Measurements from ENCODE around the gene MEGF10.
"Not testable (repeated sequence)": the region's sequence is repeated elsewhere in the genome, so short reads cannot be mapped to it uniquely, and the experiment has no call there.

The MEGF10 gene

DNA sequence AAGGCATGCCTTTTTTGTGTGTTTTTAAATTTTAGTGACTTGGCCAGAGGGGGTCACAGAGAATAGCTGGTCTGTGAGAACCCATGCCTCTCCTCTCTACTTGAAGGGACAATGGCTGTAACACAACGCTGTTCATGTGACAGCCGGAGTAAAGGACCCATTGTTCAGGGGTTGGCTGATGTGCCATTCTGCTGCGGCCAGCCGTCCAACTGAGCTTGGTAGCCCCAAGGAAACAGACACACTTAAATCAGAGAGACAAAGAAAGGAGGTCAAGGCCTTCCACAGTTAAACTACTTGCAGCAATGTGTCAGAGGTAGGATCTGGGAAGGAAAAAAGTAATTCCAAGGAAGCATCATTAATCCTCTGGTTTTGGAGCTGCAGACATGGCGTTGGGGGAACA lies 8.1 kb downstream of the MEGF10 start:
- no peak for DNase-seq

DNA sequence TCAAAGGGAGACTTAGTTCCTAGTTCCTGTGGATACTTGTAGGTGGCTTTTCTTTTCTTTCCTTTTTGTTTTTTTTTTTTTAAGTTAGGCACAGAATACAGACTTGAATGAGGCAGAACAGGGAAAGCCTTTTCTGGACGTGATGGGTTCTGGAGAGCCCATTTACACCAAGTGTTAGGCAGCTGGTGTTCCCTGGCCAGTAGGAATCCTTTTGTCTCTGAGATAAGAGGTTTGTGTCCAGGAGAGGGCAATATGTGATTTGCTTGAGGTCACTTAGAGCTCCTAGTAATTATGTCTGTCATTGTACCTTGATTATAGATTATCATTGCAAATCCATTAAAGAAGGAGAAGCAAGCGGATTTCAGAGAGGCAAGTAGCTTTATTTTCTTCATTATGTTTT lies 9.1 kb downstream of the MEGF10 start:
- DNase-seq = no peak

DNA sequence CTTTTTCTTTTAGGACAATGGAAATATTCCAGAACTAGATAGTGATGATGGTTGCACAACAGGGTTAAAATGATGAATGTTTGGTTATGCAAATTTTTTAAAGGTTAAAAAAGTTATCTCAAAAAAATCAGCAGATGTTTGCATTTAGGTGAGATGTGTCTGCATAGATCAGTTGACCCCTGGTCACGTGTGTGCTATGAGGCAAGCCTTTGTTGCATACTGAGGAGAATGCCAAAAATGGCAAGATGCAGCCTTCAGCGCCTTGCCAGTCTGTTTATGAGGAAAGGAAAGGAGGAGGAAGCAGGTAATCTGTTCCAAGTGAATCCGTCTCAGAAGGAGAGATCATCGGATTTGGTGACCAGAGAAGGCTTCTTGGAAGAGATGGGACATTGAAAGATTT lies 11.9 kb downstream of the MEGF10 start:
- no peak for DNase-seq

DNA sequence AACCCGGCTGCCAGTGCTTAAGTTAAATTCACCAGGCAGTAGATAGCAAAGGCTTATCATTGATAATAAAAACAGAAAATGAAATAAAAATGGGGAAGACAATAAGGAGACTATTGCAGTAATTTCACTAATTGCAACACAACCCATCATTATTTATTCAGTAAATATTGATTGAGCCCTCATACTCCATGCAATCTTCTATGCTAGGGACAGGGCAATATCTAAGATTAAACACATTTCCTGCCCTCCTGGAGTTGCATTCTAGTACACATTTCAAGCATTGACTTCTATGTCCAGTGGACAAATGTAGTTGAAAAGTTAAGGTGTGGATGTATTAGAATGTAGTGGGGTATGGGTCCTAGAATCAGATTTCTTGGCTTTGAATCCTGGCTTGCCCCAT lies 12.8 kb downstream of the MEGF10 start:
- DNase-seq = no peak

DNA sequence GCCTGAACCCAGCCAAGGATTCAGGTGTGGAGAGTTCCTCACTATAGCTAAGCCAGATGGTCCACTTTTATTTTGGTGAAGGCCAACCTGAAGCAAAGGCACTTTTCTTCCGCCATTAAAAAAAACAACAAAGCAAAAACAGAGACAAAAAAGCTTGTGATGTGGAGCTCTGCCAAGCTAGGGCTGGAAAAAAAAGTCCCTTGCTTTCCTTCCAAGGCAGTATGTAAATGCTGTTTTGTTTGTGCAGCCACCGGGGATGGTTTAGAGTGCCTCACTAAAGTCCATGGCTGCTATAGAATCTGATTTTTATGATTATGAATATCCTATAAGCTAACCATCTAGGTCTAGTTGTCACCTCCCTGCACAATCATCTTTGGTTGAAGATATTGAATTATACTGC lies 14.9 kb downstream of the MEGF10 start:
- no peak for DNase-seq

DNA sequence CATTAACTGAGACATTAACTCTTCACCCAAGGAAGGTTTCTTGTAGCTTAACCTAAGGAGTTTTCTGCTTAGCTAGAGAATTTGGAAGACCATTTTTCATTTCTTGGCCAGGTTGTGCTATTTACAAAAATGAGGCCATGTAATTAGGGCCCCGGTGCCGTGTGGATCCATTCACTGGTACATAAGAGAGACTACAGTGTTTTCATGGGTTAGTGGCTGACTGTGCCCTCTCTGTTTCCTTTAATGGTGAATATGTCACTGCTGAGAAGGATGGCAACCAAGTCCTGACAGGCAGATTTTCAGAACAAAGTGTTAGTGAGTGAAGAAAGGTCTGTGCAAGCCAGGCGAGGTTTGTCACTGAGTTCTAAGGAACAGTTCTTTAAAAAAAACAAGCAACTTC lies 15.4 kb downstream of the MEGF10 start:
- DNase-seq = no peak

DNA sequence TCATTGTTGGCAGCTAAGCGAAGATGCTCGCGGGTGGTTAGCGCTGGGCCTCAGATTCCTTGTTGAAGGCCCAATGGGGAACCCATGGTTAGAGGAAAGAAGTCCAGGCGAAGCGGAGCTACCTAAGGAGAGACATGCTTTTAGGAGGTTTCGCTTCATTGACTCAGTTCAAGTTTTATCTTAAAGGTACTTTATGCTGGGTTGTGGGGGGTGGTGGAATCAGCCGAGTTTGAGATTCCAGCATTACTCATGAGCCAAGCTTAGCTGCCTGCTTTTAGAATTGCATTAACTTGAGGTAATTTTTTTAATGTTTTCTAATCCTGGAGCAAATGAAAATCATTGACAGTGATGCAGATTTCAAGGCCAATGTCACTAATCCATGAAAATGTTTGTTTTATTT lies 16.1 kb downstream of the MEGF10 start:
- no peak for DNase-seq

DNA sequence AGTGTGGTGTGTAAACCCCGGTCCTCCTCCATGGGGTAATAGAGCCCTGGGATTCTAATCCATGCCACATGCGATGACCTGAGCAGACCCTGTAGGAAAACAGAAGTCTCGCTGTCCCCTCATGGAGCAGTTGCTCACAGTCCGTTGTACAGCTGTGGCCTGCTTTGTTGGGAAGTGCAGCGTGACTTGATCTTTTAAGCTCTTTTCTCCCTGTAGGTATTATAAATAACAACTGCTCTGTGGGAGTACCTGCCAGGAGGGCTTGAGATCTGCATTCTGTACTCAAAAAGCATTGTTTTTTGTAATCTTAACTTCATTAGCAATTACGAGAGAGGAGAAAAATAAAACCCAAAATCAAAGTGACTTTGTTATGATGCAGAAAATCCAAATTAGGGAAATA lies 17.3 kb downstream of the MEGF10 start:
- no peak for DNase-seq

DNA sequence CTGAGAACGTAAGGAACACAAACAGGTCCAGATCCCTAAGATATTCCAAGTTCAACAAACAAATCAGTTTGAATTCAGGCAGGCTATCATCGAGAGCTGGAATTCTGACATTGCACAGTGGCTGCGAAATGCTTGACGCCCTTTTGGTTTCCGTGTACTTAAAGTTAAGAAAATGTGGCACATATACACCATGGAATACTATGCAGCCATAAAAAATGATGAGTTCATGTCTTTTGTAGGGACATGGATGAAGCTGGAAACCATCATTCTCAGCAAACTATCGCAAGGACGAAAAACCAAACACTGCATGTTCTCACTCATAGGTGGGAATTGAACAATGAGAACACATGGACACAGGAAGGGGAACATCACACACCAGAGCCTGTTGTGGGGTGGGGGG lies 17.7 kb downstream of the MEGF10 start:
- not testable (repeated sequence) for DNase-seq

DNA sequence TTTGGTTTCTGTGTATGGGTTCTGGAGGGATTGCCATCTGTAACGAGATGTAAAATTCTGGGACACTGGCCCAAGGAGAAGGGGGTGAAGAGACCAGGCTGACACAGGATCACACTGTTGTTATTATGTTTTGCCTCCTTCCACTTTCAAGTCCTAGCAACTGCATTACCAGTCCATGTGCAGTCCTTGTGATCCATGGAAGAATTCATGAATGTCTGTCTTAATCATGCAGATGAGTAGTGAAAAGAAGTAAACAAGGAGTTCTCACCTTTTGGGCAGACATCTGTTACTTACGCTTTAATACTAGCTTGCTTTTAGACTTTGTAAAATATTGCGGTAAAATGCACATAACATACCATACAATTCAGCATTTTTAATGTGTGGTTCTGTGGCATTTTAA lies 18.3 kb downstream of the MEGF10 start:
- DNase-seq = no peak

DNA sequence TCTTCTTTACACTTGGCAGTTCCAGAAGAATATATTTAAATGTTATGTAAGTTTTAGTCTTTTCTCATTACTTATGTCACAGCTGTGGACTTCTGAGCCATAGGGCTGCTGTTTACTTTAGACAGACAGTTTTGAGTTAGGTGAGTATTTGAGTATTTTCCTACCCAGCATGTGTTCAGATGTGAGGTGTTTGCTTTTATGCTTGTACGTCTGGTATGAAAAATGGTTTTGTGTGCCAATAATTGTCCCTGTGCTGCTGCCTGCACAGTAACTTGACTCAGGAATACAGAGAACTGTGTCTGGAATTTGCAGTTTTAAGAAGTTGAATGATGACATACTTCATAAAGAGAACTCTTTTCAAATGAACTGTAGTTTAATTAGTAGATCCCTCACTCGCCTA lies 20.8 kb downstream of the MEGF10 start:
- DNase-seq = no peak

DNA sequence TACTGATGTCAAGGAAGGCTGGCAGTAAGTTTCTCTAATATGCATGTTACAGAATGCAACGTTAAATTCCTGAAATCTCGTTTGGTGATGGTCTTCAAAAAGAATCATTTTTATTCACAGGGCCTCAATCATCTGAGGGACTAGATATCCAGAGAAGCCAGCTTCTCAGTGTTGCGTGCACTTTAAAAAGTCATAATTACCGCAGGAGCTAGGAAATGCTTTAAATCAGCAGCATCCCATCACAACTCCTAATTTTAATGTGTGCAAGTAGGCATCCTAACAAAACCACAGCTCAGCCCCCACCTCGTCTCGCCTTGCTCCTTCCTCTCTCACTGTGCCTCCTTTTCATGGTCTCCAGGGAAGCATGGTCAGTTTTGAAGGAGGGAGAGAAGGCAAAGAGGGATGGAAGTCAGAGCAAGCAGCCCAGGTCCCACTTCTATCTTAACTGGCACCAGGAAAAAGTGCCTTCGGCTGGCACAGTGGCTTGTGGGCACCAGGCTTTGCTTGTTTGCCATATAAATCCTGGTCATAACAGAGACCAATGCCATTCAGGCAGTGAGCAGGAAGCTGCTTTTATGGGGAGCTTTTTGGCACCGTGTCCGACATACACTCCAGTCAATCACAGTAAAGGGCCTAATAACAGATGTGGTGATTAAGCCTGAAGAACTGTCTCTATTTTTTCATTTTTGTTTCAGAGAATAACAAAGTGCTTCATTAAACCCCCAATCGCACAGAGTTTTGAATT lies 21.4 kb downstream of the MEGF10 start:
- no peak for DNase-seq

DNA sequence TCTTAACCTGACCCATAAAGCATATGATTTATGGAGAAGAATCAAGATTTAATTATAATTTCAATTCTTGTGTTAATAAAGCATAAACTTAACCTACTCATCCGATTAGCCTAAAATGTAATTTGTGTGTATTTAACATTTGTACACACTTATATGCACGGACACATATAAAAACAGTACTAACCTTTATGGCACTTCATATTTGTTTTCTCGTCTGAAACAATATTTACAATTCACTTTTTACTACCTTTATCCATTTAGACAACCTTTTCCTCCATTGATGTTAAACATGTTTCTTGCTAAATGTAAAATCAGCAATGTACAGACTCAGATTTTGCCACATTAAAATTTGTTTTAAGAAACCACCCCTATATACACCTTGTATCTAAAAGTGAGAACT lies 22.8 kb downstream of the MEGF10 start:
- DNase-seq = no peak

DNA sequence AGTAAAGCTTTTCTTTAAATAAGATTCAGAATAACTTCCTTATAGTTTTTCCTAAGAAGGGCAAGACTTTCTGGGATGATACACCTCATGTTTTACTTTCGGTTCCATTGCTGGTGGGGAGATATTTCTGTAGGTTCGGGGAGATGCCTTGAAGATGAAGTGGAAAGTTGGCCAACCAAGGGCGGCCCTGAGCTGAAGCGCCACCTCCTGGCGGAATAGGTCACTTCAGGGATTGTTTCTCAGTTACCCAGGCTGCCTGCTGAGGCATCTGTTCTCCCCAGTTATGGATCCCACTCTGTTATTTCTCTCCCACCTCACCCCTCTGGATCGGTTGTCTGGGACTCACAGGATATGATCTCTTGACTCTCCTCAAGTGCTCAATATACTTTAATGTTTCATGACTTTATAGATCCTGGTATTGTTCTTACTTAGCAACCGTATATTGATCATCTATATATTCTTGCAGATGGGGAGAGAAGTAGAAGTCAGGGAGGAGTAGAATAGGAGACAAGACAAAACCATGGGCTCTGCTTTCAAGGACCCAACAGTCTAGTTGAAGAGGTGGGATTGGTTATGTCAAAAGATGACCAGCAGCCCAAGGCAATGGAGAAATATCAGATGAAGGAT lies 23.4 kb downstream of the MEGF10 start:
- peak; percentile 84 for DNase-seq

DNA sequence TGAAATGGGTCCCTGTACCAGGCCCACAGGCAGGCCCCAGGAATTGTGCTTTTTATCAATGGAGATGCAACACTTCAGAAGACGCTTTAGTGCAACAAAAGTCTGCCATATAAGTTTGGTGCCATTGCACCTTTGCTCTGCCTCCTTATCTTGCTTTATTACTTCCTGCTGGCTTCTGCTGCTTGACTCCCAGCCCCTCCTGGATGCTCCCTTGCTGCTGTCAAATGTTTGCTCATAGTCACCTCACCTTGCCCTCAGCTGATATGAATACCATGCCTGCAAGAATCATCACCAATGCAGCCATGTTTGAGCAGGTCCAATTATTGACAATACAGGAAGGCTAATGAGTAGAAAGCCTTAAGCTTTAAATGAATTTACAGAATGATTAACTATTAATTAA lies 25.4 kb downstream of the MEGF10 start:
- no peak for DNase-seq

DNA sequence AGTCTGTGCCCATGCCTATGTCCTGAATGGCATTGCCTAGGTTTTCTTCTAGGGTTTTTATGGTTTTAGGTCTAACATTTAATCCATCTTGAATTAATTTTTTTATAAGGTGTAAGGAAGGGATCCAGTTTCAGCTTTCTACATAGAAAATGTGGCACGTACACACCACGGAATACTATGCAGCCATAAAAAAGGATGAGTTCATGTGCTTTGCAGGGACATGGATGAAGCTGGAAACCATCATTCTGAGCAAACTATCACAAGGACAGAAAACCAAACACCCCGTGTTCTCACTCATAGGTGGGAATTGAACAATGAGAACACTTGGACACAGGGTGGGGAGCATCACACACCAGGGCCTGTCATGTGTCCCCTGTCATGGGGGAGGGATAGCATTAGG lies 26.8 kb downstream of the MEGF10 start:
- DNase-seq = not testable (repeated sequence)

DNA sequence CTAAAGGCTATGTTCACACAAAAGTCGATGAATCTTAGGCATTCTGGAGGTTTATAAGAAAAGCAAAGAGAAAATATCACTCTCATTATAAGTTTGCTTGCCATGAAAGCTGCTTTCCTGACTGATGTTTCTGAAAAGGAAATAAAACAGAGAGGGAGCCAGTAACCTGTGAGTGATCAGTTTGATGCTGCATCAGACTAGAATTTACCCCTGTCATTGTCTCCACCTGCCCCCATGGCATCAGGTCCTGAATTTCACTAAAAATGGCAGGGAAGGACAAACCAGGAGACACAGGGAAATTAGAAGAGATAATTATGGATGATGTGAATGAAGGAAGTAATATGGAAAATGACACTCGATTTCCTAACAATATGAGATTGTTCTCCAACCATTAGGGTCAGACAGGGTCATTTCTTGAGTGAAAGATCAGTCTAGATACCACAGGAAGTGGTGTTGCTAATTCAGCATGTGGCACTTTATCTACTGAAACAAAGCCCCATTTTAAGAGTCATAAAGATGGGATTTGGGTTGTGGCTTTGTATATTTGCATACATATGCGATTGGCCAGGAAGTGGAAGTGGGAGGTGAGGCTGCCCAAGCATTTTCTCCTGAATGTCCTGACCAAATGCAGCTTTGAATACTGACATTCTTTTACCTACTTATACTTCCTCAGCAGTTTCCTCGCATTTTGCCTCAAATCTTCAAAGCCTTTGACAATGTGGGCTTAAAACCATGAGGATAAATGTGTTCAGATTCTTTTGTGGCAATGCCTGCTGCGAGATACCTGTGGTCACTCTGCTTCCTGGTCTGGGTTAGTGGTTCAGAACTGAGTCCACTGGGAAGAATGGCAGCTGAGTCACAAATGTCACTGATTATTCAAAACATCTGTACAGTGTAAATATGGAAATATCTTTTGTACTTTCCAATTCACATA lies 29.7 kb downstream of the MEGF10 start:
- no peak for DNase-seq

DNA sequence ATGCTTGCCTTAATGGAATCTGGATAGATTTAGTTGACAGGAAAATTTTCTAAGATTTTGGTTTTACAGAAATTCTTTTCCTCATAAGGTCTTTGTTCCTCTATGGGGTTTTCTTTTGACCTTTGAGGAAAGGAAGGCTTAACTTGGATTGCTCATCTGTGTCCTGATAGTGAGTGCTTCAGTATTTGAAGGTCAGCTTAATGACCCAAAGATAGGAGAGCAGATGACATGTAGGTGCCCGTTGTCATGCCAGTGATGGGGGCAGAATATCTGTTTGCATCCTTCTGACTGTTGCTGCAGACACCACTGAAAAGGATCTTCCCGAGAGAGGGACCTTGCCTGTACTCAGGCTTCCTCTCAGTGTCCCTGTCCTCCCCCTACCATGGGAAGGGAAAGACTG lies 30.9 kb downstream of the MEGF10 start:
- DNase-seq = no peak

DNA sequence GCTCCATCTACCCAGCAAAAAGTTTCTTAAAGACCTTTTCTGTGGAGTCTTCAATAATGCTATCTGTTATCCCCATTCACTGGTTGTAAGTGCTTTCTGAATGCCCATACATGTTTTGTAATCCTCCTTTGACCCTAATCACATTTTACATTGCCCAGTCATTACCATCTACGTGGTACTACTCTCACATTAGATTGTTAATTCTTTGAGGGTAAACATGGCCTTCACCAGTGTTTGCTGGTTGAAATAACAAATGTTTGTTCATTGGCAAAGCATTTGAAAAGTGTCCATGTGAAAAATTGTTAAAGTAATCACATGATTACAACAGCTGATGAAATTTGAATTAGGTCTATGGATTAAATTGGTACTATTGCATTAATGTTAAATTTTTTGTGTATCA lies 31.8 kb downstream of the MEGF10 start:
- no peak for DNase-seq

DNA sequence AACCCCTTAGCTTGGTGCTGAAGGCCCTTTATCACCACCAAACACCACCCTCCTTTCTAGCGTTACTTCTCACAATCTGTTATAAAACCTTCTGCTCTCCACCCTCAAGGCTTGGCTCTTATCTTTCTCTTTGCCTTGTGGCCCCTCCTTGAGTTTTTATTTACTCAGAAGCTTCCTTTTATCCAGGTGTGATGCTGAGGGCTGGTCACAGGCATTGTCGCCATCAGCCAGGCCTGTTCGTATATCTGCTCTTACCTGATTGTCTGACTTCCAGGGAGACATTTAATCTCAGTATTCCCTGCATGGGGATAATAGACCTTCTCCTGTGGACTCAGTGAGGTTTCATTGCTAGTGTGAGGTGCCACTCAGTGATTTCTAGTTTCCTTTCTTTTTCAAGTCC lies 34.2 kb downstream of the MEGF10 start:
- no peak for DNase-seq

DNA sequence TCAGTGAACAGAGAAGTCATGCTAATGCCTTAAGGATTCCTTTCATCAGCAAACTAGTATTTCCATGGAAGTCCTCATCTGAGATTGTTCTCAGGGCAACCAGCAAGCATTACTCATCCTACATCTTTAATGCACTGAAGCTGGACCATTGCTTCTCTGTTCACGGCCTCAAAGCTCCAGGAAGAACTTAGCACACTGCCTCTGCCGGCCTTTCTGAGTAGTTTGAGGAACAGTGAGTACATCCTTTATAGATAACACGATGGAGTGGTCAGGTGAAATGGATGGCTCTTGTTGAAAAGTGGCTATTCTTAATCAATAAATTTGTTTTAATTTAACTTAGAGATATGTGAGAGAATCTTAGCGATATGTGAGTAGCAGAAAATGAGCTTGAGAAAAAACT lies 35.8 kb downstream of the MEGF10 start:
- no peak for DNase-seq

DNA sequence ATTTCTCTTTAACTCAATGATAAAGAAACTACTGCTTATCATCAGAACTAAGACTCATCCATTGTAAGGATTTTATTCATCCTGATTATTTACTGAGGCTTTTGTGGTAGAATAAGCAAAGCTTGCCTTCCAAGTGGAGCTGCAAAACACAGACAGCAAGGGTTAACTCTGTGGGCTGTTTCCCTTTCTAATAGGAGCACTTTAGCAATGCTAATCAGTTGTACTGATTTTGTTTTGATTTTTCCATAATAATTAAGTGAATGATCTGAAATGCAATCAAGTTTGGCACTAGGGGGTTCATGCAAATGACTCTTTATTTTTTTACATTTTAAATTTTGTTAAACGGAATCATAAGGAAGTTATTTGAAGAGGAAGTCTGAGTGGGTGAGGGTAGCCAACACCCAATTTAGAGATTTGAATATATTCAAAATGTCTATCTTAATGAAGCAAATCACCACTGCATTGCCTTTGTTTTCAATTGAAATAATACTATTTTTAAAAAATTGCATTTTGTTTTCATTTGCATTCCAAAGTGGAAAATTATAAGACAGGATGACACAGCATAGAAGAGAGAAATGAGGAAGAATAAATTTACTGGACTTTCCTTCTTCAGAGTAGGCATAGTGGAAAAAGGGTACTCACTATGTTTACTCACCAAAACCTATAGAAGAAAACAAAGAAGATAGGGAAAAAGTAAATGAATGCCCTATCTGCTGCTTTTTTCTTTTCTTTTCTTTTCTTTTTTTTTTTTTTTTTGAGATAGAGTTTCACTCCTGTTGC lies 36.6 kb downstream of the MEGF10 start:
- DNase-seq = no peak

DNA sequence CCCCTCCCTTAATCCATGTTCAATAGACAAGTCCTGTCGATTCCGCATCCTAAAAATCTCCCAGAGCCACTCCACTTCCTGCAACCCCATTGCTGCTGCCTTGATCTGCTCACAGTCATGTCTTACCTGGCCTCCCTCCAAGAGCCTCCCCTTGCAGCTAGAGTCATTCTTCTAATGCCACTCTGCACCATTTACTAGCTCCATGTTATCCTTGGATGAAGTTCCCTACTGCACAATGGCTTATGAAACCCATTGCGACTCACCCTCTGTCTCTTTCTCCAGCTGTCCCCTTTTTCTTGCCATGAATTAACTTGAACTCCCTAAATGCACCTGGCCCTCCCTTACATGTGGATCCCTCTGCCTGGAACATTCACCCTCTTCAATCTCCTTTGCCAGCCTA lies 39.5 kb downstream of the MEGF10 start:
- DNase-seq = no peak

Measured in stimulated activated CD8-positive, alpha-beta memory T cell treated with anti-CD3 and anti-CD28 coated beads, Interleukin-4, amount 100 ng/mL, for 48 hours (primary cell).